ENCODE data around the gene TUBB3. TPM values are rescaled to one million over a fixed set of nuclear protein-coding genes. Genes with fewer than 3 reads are reported as not detected.
"Not testable (repeated sequence)": the region's sequence is repeated elsewhere in the genome, so short reads cannot be mapped to it uniquely, and the experiment has no call there.

The TUBB3 gene
- total RNA-seq, 3 donors from 2014 or later, result 1.6 to 2.9 (median 1.8) TPM

DNA sequence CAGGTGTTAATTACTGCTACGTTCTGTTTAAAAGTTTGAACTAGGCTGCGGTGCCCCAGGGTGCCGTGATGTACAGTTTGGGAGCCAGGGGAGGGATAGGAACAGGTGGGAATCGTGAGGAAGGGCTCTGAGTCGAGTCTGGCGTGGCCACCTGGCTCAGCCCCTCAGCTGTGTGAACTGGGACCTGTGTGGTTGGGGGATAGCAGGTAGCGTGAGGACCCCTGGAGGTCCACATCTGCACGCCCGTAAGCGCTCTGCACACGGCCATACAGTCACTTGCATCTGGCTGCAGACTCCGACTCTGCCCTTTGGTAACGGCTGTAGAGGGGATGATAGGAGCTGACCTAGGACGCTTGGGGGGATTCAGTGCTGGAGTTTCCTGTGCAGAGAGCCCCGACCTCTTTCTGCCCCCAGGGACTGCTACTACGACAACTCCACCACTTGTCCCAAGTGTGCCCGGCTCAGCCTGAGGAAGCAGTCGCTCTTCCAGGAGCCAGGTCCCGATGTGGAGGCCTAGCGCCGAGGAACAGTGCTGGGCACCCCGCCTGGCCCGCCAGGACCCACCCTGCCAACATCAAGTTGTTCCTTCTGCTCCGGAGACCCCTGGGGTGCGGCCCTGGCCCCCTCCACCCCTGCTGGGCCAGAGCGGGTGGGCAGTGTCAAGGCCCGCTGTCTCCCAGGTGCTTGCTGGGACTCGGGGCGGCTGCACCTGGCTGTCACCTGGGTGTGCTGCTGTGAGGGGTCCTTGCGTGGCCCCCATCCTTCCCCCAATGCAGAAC is 42.5 kb downstream of the TUBB3 start:
- no peaks in the 10 kb centered on the region for H3K9me3 ChIP-seq
- no peaks in the 10 kb centered on the region for H3K36me3 ChIP-seq
- no peak for DNase-seq (ENCODE audit: low spot score in 2 of 2)
- H3K27ac ChIP-seq, result no peak overlapping the region
- no peaks in the 10 kb centered on the region for H3K4me1 ChIP-seq
- H3K27me3 ChIP-seq, result no peaks in the 10 kb centered on the region
- intact Hi-C loops (cut with DNase I; ENCODE audit: low total_unique reads), result no loop called here
- no peak for TF ChIP-seq POLR2A (IDR thresholded peaks at IDR 0.05)
- TF ChIP-seq, protein P1, sequence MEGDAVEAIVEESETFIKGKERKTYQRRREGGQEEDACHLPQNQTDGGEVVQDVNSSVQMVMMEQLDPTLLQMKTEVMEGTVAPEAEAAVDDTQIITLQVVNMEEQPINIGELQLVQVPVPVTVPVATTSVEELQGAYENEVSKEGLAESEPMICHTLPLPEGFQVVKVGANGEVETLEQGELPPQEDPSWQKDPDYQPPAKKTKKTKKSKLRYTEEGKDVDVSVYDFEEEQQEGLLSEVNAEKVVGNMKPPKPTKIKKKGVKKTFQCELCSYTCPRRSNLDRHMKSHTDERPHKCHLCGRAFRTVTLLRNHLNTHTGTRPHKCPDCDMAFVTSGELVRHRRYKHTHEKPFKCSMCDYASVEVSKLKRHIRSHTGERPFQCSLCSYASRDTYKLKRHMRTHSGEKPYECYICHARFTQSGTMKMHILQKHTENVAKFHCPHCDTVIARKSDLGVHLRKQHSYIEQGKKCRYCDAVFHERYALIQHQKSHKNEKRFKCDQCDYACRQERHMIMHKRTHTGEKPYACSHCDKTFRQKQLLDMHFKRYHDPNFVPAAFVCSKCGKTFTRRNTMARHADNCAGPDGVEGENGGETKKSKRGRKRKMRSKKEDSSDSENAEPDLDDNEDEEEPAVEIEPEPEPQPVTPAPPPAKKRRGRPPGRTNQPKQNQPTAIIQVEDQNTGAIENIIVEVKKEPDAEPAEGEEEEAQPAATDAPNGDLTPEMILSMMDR (IDR thresholded peaks at IDR 0.05), result no peak
- no peak for TF ChIP-seq POLR2AphosphoS5 (IDR thresholded peaks at IDR 0.05)
- H3K4me3 ChIP-seq, result no peak overlapping the region

DNA sequence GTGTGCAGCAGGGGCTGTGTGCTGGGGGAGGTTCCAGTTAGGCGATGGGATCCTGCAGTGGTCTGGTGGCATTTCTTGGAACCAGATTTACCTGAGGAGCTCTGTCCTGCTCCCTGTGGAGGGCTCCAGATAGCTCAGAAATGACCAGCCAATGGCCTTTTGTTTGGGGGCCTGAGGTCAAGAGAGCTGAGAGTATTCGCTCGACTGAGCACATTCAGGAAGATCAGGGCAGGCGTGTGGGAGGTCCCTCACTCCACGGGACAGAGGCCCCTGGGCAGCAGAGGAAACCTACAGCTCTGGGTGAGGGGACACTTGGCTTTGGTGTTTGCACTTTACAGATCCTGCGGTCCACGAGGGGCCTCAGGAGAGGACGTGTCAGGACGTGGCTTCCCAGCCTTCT is 43.6 kb downstream of the TUBB3 start:
- Histone ChIP-seq H3K36me3 (no peaks in the 10 kb centered on the region), H3K4me1 (peaks cover 4 to 10% of the 10 kb centered on the region in 2 donors), H3K27me3 (no peaks in the 10 kb centered on the region), H3K4me3 (no peak overlapping the region), H3K27ac (no peak overlapping the region), H3K9me3 (no peaks in the 10 kb centered on the region)
- TF ChIP-seq, protein P1 (IDR thresholded peaks at IDR 0.05), result no peak
- TF ChIP-seq POLR2AphosphoS5 (IDR thresholded peaks at IDR 0.05), result no peak
- TF ChIP-seq POLR2A (IDR thresholded peaks at IDR 0.05), result no peak
- intact Hi-C loops (cut with DNase I; ENCODE audit: low total_unique reads), result no loop called here
- DNase-seq (ENCODE audit: low spot score in 2 of 2), result no peak

DNA sequence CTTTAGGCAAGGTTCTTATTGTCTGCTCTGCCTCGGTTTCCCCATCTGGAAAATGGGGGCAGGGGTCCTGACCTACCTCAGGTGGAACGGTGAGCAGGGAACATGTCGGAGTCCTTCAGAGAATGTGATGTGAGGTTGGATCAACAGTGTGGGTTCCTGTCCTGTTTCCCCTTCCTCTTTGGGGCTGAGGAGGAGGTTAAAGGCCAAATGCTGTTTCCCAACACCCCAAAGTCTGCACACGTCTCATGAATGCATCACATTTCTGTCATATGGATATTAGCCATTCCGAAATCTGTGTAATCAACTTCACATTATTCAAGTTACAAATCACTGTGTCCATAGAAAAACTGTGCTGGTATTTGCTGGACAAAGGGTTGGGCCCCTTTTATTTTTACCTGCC is 44.3 kb downstream of the TUBB3 start:
- H3K27me3 ChIP-seq; intact Hi-C loops (cut with DNase I; ENCODE audit: low total_unique reads); H3K9me3 ChIP-seq; H3K27ac ChIP-seq; H3K36me3 ChIP-seq; H3K4me3 ChIP-seq; DNase-seq (ENCODE audit: low spot score in 2 of 2): not testable (repeated sequence)
- peaks cover 4 to 11% of the 10 kb centered on the region in 2 donors for H3K4me1 ChIP-seq

DNA sequence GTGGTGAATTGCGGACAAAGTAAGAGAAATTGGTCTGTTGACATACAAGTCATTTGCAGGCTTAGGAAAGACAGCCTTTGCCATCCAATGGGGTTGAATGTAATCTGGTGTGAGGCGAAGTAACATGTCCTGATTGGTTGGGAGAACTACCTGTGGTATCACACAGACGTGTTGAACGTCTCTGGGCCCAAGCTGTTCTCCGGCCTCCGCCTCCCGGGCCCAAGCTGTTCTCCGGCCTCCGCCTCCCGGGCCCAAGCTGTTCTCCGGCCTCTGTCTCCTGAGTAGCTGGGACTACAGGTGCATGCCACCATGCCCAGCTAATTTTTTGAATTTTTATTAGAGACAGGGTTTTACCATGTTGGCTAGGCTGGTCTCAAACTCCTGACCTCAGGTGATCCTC is 44.9 kb downstream of the TUBB3 start:
- H3K27me3 ChIP-seq; H3K27ac ChIP-seq; H3K4me3 ChIP-seq; intact Hi-C loops (cut with DNase I; ENCODE audit: low total_unique reads); DNase-seq (ENCODE audit: low spot score in 2 of 2); H3K9me3 ChIP-seq; H3K36me3 ChIP-seq: not testable (repeated sequence)
- H3K4me1 ChIP-seq, result peaks cover 4 to 11% of the 10 kb centered on the region in 2 donors

DNA sequence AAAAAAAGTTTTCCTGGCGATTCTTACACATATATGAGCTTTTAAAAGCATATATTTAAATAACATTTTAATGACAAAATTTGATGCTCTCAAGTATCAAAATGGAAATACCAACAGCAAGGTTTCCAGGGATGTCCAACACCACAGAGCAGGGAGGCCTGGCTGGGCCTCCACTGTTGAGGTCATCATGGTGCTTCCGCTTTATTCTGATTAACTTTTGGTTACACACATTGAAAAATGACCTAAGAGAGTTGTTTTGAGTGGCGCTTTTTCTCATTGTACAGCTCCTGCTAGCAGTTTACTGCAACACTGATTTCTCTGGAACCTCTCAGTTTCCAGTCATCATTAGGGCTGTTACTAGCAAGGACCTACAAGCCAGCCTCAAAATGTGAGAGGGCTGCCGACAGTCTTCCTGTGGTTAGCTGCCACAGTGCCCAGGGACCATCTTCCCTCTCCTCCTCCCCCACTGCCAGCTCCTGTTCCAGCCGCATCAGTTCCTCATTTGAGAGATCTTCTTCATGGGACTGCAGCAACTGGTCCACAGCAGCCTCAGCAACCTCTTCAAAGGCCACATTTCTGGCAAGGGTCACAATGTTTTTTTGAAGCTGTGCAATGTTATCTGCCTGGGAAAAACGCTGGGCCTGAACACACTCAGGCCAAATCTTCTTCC is 46.7 kb downstream of the TUBB3 start:
- no peak for DNase-seq (ENCODE audit: low spot score in 2 of 2)
- no peaks in the 10 kb centered on the region for H3K27me3 ChIP-seq
- H3K36me3 ChIP-seq, result no peaks in the 10 kb centered on the region
- H3K27ac ChIP-seq, result no peak overlapping the region
- no peak for TF ChIP-seq POLR2AphosphoS5 (IDR thresholded peaks at IDR 0.05)
- no peak for TF ChIP-seq POLR2A (IDR thresholded peaks at IDR 0.05)
- no peak overlapping the region for H3K4me3 ChIP-seq
- H3K9me3 ChIP-seq, result no peaks in the 10 kb centered on the region
- H3K4me1 ChIP-seq, result peaks cover 9 to 11% of the 10 kb centered on the region in 2 donors
- intact Hi-C loops (cut with DNase I; ENCODE audit: low total_unique reads), result no loop called here

DNA sequence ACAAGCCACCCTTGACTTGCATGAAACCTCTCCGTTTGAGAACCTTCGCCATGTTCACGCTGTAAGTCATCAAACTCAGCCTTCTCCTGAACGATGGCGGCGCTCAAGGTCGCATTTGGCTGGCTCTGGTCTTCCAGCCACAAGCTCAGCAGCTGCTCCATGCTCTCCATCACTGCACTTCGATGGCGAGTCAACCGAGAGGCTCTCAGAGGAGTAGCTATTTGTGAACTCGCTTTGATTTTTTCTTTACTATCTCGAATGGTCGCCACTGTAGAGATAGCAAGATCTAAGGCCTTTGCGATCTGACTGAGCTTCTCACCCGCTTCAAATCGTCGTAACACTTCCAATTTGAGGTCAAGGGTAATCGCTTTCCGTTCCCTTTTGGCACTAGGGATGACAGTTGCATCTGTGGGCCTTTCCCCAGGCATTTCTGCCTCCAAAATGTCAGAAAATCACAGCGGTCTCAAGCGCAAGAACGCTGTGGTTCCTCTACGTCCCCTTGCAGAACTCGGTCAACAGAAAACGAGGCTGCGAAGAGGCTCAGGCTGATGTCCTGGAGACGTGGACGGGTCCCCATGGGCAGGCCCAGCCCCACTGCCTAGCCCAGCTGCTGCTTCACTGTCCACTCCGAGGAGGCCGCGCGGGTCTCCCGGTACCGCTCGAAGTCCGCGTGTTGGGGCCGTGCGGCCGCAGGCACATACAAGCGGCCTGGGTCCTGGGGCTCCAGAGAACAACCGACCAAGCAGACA is 48.5 kb downstream of the TUBB3 start:
- peaks cover 9 to 11% of the 10 kb centered on the region in 2 donors for H3K4me1 ChIP-seq
- no peak for TF ChIP-seq POLR2AphosphoS5 (IDR thresholded peaks at IDR 0.05)
- TF ChIP-seq POLR2A (IDR thresholded peaks at IDR 0.05), result no peak
- TF ChIP-seq, protein P1 (IDR thresholded peaks at IDR 0.05), result no peak
- no peaks in the 10 kb centered on the region for H3K9me3 ChIP-seq
- H3K27me3 ChIP-seq, result no peaks in the 10 kb centered on the region
- no peaks in the 10 kb centered on the region for H3K36me3 ChIP-seq
- peak overlapping the region; percentile 96 to 97 for H3K27ac ChIP-seq
- intact Hi-C loops (cut with DNase I; ENCODE audit: low total_unique reads), result no loop called here
- DNase-seq (ENCODE audit: low spot score in 2 of 2), result no peak
- H3K4me3 ChIP-seq, result peak overlapping the region; percentile 77 to 92 (median 88)

All from breast epithelium (tissue), 4 donors.